Coronary artery (tissue), 2 donors: ENCODE results near the gene CHPF2.
A peak's percentile ranks its signal among the peaks of the same experiment; 100 is the strongest.

ENCODE experiments used
- DNase-seq: peaks from one replicate; pipeline ENCODE4 v3.0.0-alpha.2; 2017; ENCODE audit warnings: low spot score
- H3K27ac ChIP-seq, 2 donors: fragments of 200-600 bp; sonication (generic); one replicate each; pipeline ENCODE4 v1.5.1; 2016 to 2019
- H3K4me3 ChIP-seq: fragments of 200-600 bp; sonication (generic); 2 replicates; pipeline ENCODE4 v1.5.1; 2016; ENCODE audit warnings: mild to moderate bottlenecking, moderate library complexity
- TF ChIP-seq, protein P1 (sequence below): fragments of 200-600 bp; sonication (generic); IDR thresholded peaks from one replicate; pipeline ENCODE4 v1.5.1; 2019; ENCODE audit warnings: antibody characterized with exemption

CHPF2 gene

DNA sequence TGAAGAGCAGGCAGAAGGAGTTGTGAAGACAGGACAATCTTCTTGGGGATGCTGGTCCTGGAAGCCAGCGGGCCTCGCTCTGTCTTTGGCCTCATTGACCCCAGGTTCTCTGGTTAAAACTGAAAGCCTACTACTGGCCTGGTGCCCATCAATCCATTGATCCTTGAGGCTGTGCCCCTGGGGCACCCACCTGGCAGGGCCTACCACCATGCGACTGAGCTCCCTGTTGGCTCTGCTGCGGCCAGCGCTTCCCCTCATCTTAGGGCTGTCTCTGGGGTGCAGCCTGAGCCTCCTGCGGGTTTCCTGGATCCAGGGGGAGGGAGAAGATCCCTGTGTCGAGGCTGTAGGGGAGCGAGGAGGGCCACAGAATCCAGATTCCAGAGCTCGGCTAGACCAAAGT is 1.5 kb downstream of the CHPF2 start:
- TF ChIP-seq, protein P1, sequence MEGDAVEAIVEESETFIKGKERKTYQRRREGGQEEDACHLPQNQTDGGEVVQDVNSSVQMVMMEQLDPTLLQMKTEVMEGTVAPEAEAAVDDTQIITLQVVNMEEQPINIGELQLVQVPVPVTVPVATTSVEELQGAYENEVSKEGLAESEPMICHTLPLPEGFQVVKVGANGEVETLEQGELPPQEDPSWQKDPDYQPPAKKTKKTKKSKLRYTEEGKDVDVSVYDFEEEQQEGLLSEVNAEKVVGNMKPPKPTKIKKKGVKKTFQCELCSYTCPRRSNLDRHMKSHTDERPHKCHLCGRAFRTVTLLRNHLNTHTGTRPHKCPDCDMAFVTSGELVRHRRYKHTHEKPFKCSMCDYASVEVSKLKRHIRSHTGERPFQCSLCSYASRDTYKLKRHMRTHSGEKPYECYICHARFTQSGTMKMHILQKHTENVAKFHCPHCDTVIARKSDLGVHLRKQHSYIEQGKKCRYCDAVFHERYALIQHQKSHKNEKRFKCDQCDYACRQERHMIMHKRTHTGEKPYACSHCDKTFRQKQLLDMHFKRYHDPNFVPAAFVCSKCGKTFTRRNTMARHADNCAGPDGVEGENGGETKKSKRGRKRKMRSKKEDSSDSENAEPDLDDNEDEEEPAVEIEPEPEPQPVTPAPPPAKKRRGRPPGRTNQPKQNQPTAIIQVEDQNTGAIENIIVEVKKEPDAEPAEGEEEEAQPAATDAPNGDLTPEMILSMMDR = no peak
- DNase-seq = no peak
- H3K27ac ChIP-seq = peak overlapping the region; percentile 83 to 91
- peak overlapping the region; percentile 94 for H3K4me3 ChIP-seq

DNA sequence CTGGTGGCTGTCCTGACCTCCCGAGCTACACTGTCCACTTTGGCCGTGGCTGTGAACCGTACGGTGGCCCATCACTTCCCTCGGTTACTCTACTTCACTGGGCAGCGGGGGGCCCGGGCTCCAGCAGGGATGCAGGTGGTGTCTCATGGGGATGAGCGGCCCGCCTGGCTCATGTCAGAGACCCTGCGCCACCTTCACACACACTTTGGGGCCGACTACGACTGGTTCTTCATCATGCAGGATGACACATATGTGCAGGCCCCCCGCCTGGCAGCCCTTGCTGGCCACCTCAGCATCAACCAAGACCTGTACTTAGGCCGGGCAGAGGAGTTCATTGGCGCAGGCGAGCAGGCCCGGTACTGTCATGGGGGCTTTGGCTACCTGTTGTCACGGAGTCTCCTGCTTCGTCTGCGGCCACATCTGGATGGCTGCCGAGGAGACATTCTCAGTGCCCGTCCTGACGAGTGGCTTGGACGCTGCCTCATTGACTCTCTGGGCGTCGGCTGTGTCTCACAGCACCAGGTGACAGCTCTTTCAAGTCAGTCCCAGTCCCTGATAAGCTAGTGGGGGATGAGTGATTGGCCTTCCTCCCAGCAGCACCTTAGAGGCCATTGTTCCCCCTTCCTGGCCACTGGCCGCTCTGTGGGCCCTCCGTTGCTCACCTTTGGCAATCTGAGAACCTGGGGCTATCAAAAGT is 3.0 kb downstream of the CHPF2 start:
- no peak overlapping the region for H3K27ac ChIP-seq
- no peak overlapping the region for H3K4me3 ChIP-seq
- TF ChIP-seq, protein P1 = no peak
- DNase-seq = no peak

- Histone ChIP-seq H3K4me3 (no peak overlapping the region), H3K27ac (no peak overlapping the region)
- DNase-seq = no peak
- TF ChIP-seq, protein P1 = no peak
Measured at GRCh38 chr7:151236406-151236805, 4.1 kb downstream of the CHPF2 start.

GRCh38 chr7:151237244-151238189 is 5.2 kb downstream of the CHPF2 start:
- TF ChIP-seq, protein P1 = no peak
- H3K27ac ChIP-seq = no peak overlapping the region
- DNase-seq = no peak
- no peak overlapping the region for H3K4me3 ChIP-seq

DNA sequence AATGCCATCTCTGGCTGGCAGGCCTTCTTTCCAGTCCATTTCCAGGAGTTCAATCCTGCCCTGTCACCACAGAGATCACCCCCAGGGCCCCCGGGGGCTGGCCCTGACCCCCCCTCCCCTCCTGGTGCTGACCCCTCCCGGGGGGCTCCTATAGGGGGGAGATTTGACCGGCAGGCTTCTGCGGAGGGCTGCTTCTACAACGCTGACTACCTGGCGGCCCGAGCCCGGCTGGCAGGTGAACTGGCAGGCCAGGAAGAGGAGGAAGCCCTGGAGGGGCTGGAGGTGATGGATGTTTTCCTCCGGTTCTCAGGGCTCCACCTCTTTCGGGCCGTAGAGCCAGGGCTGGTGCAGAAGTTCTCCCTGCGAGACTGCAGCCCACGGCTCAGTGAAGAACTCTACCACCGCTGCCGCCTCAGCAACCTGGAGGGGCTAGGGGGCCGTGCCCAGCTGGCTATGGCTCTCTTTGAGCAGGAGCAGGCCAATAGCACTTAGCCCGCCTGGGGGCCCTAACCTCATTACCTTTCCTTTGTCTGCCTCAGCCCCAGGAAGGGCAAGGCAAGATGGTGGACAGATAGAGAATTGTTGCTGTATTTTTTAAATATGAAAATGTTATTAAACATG is 6.0 kb downstream of the CHPF2 start:
- Histone ChIP-seq H3K4me3 (no peak overlapping the region), H3K27ac (no peak overlapping the region)
- TF ChIP-seq, protein P1 = no peak
- no peak for DNase-seq

DNA sequence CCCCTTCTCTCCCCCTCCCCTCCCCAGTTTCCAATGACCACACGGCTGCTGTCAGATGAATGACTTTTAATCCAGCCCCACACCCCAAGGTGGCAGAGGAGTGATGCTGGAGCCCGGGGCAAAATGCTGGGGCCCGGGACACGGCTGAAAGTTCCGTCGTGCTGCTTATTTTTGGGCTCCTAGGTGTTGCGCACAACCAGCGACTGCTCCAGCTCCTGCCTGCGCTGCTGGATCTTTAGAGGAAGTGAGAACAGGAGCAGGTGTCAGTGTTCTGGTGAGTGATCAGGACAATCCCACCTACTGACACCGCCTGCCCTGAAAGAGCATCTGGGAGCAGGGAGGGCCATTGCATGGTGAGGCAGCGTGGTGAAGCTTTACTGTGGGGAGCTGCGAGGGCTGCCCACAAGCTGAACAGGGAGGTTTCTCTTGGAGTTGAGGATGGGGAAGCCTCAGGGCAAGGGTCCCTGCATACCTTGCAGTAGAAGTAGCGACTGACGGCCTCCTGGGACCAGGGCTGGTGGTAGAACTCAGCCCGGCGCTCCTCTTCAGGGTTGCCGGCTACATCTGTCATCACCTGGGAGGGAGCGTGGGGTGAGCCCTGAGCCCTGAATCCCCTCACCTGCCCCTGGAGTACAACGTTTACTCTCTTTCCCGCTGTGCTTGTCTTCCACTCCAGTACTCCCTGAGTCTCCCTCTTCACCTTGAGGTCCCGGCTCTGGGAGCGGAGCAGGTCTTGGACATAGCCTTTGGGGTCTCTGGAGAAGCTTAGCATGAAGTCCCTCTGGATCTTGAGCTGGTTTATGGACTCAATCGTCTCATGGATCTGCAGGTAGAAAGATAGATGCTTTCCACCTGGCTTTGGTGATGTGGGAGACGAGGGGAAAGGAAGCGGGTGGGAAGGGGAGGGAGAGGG is 6.9 kb downstream of the CHPF2 start:
- no peak overlapping the region for H3K4me3 ChIP-seq
- no peak for DNase-seq
- TF ChIP-seq, protein P1 = no peak
- H3K27ac ChIP-seq = no peak overlapping the region
